ENCODE data around the gene PPP2R5E.
"Not testable (repeated sequence)": the region's sequence is repeated elsewhere in the genome, so short reads cannot be mapped to it uniquely, and the experiment has no call there.

PPP2R5E gene

GRCh38 chr14:63543000-63543825 lies at the start of gene PPP2R5E:
Gene PPP2R5E (minus strand): TSS chr14:63543377. CDS start chr14:63539685, 3,692 bp downstream.
- DNase-seq, result peak; percentile 97 to 98

- not testable (repeated sequence) for DNase-seq
Observed at GRCh38 chr14:63583046-63583445, 39.9 kb upstream of the PPP2R5E start.

- DNase-seq, result no peak
Observed at GRCh38 chr14:63581491-63581890, 38.3 kb upstream of the PPP2R5E start.

- DNase-seq, result no peak
Observed at GRCh38 chr14:63578300-63578699, 35.1 kb upstream of the PPP2R5E start.

GRCh38 chr14:63573581-63573980 lies 30.4 kb upstream of the PPP2R5E start:
- no peak for DNase-seq

GRCh38 chr14:63565448-63565847 lies 22.3 kb upstream of the PPP2R5E start:
- no peak for DNase-seq

GRCh38 chr14:63564318-63564717 lies 21.1 kb upstream of the PPP2R5E start:
- DNase-seq, result no peak

- DNase-seq, result no peak
Observed at GRCh38 chr14:63563370-63564026, 20.3 kb upstream of the PPP2R5E start.

- no peak for DNase-seq
Observed at GRCh38 chr14:63562405-63562804, 19.2 kb upstream of the PPP2R5E start.

- DNase-seq, result no peak
Observed at GRCh38 chr14:63555572-63555971, 12.4 kb upstream of the PPP2R5E start.

GRCh38 chr14:63551332-63551731 lies 8.2 kb upstream of the PPP2R5E start:
- DNase-seq, result no peak

GRCh38 chr14:63547798-63548335 lies 4.7 kb upstream of the PPP2R5E start:
- no peak for DNase-seq

- no peak for DNase-seq
Observed at GRCh38 chr14:63545431-63545830, 2.3 kb upstream of the PPP2R5E start.

GRCh38 chr14:63544591-63545299 lies 1.6 kb upstream of the PPP2R5E start:
- no peak for DNase-seq

GRCh38 chr14:63543826-63544406 lies 739 bp upstream of the PPP2R5E start:
- DNase-seq, result no peak

GRCh38 chr14:63542231-63542999 lies 762 bp downstream of the PPP2R5E start:
- DNase-seq, result peak; percentile 0

- DNase-seq, result no peak
Observed at GRCh38 chr14:63535918-63536317, 7.3 kb downstream of the PPP2R5E start.

GRCh38 chr14:63533474-63533873 lies 9.7 kb downstream of the PPP2R5E start:
- DNase-seq, result no peak

GRCh38 chr14:63524537-63525155 lies 18.5 kb downstream of the PPP2R5E start:
- DNase-seq, result no peak

- DNase-seq, result no peak
Observed at GRCh38 chr14:63523735-63524426, 19.3 kb downstream of the PPP2R5E start.

- not testable (repeated sequence) for DNase-seq
Observed at GRCh38 chr14:63522511-63522910, 20.7 kb downstream of the PPP2R5E start.

Measured in activated CD4-positive, alpha-beta T cell treated with anti-CD3 and anti-CD28 coated beads, Interleukin-2, amount 50 U/mL, for 4 hours (primary cell).